Osteocyte (in vitro differentiated cells): Measurements from ENCODE around the gene PCARE. TPM values are rescaled to one million over a fixed set of nuclear protein-coding genes. Genes with fewer than 3 reads are reported as not detected.

Experiments used
- DNase-seq: peaks from one replicate; pipeline ENCODE4 v3.0.0; 2021; ENCODE audit warnings: mixed read lengths; ENCODE audit not compliant: unreplicated experiment; ENCODE audit errors: extremely low spot score
- H3K27ac Mint-ChIP-seq: one replicate; pipeline ENCODE4 v1.8.0; 2021; ENCODE audit warnings: mild to moderate bottlenecking, mixed read lengths; ENCODE audit not compliant: unreplicated experiment
- H3K27me3 Mint-ChIP-seq: one replicate; pipeline ENCODE4 v1.8.0; 2021; ENCODE audit warnings: mixed read lengths; ENCODE audit not compliant: unreplicated experiment
- H3K36me3 Mint-ChIP-seq: one replicate; pipeline ENCODE4 v1.8.0; 2021; ENCODE audit warnings: mixed read lengths; ENCODE audit not compliant: unreplicated experiment
- H3K4me1 Mint-ChIP-seq: one replicate; pipeline ENCODE4 v1.8.0; 2021; ENCODE audit warnings: mixed read lengths; ENCODE audit not compliant: unreplicated experiment
- H3K4me3 Mint-ChIP-seq: one replicate; pipeline ENCODE4 v1.8.0; 2021; ENCODE audit warnings: mild to moderate bottlenecking, moderate library complexity, mixed read lengths; ENCODE audit not compliant: unreplicated experiment
- H3K9me3 Mint-ChIP-seq: one replicate; pipeline ENCODE4 v1.8.0; 2021; ENCODE audit warnings: mixed read lengths; ENCODE audit not compliant: unreplicated experiment
- total RNA-seq: library from RNA; stranded (reverse); gene quantifications from 2 replicates; pipeline ENCODE4 v1.2.1, GENCODE V29; 2021
- TF ChIP-seq, protein P1 (sequence below): fragments of 200-600 bp; sonication (generic); IDR thresholded peaks from 2 replicates; pipeline ENCODE4 v1.5.0; 2021; ENCODE audit warnings: antibody characterized with exemption, mild to moderate bottlenecking, moderate library complexity

PCARE gene
- total RNA-seq, 1 donor from 2014 or later, result not detected

DNA sequence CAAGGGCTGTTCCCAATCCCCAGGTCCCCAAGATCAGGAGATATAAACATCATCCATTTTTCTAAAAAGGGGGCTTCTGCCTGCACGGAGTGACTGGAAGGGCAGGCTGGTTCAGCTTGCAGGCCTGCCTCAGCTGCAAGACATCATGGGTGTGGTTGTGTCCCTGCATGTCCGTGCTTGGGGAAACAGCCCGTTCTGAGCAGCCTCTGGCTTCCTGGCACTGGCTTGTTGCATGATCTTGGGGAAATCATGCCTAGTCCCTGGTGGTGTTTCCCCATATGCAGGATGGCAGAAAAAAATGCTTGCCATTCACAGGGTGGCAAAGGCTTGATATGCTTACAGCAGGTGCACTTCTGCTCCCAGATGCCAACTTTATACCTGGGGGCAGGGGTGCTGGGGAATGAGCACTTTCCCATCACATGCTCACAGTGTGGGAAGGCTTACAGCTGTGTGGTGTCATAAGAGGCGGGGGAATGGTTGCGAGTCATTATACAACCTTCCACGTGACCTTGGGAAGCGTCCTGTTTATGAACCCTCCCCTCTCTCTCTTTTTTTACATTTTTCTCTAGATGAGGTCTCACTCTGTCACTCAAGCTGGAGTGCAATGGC, 7.2 kb downstream of the PCARE start:
- no peaks in the 10 kb centered on the region for H3K4me1 Mint-ChIP-seq
- H3K27ac Mint-ChIP-seq, result no peak overlapping the region
- no peak for DNase-seq
- no peaks in the 10 kb centered on the region for H3K27me3 Mint-ChIP-seq
- TF ChIP-seq, protein P1, sequence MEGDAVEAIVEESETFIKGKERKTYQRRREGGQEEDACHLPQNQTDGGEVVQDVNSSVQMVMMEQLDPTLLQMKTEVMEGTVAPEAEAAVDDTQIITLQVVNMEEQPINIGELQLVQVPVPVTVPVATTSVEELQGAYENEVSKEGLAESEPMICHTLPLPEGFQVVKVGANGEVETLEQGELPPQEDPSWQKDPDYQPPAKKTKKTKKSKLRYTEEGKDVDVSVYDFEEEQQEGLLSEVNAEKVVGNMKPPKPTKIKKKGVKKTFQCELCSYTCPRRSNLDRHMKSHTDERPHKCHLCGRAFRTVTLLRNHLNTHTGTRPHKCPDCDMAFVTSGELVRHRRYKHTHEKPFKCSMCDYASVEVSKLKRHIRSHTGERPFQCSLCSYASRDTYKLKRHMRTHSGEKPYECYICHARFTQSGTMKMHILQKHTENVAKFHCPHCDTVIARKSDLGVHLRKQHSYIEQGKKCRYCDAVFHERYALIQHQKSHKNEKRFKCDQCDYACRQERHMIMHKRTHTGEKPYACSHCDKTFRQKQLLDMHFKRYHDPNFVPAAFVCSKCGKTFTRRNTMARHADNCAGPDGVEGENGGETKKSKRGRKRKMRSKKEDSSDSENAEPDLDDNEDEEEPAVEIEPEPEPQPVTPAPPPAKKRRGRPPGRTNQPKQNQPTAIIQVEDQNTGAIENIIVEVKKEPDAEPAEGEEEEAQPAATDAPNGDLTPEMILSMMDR, result no peak
- H3K4me3 Mint-ChIP-seq, result no peak overlapping the region
- no peaks in the 10 kb centered on the region for H3K9me3 Mint-ChIP-seq
- no peaks in the 10 kb centered on the region for H3K36me3 Mint-ChIP-seq

DNA sequence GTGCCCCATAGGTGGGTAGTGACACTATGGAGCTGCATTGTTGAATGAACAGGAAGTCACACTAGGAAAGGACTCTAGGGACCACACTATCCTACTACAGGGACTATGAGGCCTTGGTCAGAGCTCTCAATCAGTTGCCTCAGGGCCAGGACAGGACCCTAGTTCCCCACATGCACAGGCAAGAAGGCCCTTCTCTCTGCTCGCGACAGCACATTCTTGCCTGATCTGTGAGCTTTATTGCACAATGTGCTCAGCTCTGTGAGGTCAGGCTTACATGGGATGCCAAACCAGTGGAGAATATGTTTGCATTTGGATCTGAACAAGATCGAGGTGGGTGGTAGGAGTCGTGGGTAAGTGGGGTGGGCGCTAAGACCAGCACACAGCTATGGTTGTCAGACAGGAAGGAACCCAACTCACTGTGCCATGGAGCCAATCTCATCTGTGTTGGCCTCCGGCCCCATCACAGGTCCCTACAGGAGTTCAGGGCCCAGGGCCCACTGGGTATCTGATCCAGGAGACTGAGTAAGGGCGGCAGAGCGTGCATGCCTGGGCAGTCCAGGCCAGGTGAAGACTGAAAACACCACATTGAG, 8.0 kb downstream of the PCARE start:
- H3K4me1 Mint-ChIP-seq, result no peaks in the 10 kb centered on the region
- no peak overlapping the region for H3K4me3 Mint-ChIP-seq
- DNase-seq, result no peak
- H3K27me3 Mint-ChIP-seq, result no peaks in the 10 kb centered on the region
- TF ChIP-seq, protein P1, result no peak
- no peak overlapping the region for H3K27ac Mint-ChIP-seq
- H3K36me3 Mint-ChIP-seq, result no peaks in the 10 kb centered on the region
- H3K9me3 Mint-ChIP-seq, result no peaks in the 10 kb centered on the region

DNA sequence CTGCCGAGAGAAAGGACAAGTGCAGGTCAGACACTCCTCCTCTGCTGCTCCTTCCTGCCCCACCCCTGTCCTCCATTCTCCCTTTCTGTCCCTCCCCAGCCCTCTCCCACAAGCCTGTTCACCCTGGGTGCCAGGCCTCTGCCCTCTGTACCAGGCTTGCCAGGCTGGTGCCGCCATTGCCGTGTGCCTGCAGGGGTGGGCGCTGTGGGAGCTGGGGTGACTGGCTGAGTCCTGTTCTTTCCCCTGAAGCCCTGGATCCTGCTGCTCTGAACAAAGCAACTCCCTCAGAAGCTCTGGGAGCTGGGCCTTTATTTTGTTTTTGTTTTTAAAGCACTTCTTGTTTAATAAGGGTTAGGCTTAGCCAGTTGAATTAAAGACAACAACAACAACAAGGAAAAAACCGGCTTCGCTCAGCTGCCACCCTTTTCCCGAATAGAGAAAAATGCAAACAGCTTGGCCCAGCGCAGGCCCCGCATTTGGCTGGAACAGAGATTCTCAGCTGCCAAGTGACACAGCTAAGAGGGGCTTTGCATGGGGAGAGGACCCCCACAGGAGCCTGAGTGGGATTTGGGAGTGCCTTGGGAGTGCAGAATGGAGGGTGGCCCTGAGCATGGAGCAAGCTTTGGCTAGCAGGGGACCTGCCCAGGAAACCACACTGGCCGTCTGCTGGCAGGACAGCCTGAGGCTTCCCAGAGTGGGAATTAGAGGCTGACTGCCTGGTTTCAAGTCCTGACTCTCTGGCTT, 9.1 kb downstream of the PCARE start:
- TF ChIP-seq, protein P1, result no peak
- no peaks in the 10 kb centered on the region for H3K27me3 Mint-ChIP-seq

DNA sequence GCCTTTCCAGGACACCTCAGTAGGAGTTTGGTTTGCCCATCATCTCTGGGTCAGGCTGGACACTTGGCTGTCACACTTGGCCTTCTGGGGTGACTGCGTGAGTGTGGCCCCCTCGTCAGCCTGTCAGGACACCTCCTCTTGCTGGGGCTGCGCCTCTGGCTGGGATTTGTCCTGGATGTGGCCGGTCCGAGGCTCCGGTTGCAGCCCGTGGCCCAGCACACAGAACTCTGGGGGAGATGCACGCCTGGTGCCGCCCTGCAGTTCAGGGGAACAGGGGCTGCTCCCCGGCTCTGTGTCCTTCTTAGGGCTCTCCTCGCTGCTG, 9.6 kb downstream of the PCARE start:
- Mint-ChIP-seq H3K4me1 (no peaks in the 10 kb centered on the region), H3K27me3 (no peaks in the 10 kb centered on the region), H3K9me3 (no peaks in the 10 kb centered on the region), H3K4me3 (no peak overlapping the region), H3K36me3 (no peaks in the 10 kb centered on the region), H3K27ac (no peak overlapping the region)
- no peak for DNase-seq
- TF ChIP-seq, protein P1, result no peak

More for the DNA sequence above, 9.1 kb downstream of the PCARE start:
- DNase-seq, result no peak
- no peak overlapping the region for H3K4me3 Mint-ChIP-seq
- no peak overlapping the region for H3K27ac Mint-ChIP-seq
- H3K4me1 Mint-ChIP-seq, result no peaks in the 10 kb centered on the region
- no peaks in the 10 kb centered on the region for H3K36me3 Mint-ChIP-seq
- H3K9me3 Mint-ChIP-seq, result no peaks in the 10 kb centered on the region

DNA sequence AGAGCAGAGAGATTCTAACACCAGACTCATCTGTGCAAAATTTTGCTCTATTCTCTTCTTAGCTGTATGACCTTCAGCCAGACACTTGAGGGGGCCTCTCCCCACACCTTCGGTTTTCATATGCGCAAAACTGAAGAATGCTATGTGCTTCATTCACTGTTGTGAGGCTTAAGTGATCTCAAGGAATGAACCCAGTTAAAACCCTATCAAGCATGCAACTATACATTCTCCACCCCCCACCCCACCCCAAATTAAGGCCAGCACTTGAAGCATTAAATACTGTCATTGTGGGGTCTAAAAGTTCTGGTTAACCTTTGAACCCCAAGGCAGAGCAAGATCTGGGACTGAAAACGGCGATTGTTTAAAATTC, 10.0 kb downstream of the PCARE start:
- H3K9me3 Mint-ChIP-seq, result no peaks in the 10 kb centered on the region
- no peaks in the 10 kb centered on the region for H3K27me3 Mint-ChIP-seq
- no peak for DNase-seq
- no peak overlapping the region for H3K27ac Mint-ChIP-seq
- no peaks in the 10 kb centered on the region for H3K36me3 Mint-ChIP-seq
- no peaks in the 10 kb centered on the region for H3K4me1 Mint-ChIP-seq
- TF ChIP-seq, protein P1, result no peak
- H3K4me3 Mint-ChIP-seq, result no peak overlapping the region
